GM23338 (cell line): Measurements from ENCODE around the gene SDF2L1. TPM values are rescaled to one million over a fixed set of nuclear protein-coding genes. Genes with fewer than 3 reads are reported as not detected.

Source experiments
- ATAC-seq: fragments of 200-7000 bp; cut with Tn5 transposase; 3 replicates; pipeline ENCODE4 v1.9.1; 2020
- DNase-seq: peaks from one replicate; pipeline ENCODE4 v3.0.0-alpha.2; 2015; ENCODE audit warnings: low spot score
- H2AFZ ChIP-seq: fragments of 200-600 bp; sonication (generic); 2 replicates; pipeline ENCODE4 v1.8.0; 2016; ENCODE audit warnings: antibody characterized with exemption, mild to moderate bottlenecking, moderate library complexity
- H3F3A ChIP-seq: fragments of 200-600 bp; sonication (generic); replicated peaks from 2 replicates; pipeline ENCODE4 v1.8.0; 2017; ENCODE audit warnings: antibody characterized with exemption, mixed run types, low read depth
- H3K27ac ChIP-seq: fragments of 200-600 bp; sonication (generic); 2 replicates; pipeline ENCODE4 v1.6.1; 2016; ENCODE audit warnings: low read depth
- H3K27me3 ChIP-seq: fragments of 200-600 bp; sonication (generic); 2 replicates; pipeline ENCODE4 v1.8.0; 2016; ENCODE audit warnings: mild to moderate bottlenecking, mixed run types, moderate library complexity; ENCODE audit not compliant: insufficient read depth
- H3K36me3 ChIP-seq: fragments of 200-600 bp; sonication (generic); 2 replicates; pipeline ENCODE4 v1.8.0; 2016; ENCODE audit warnings: mild to moderate bottlenecking; ENCODE audit not compliant: insufficient read depth
- H3K4me1 ChIP-seq: fragments of 200-600 bp; sonication (generic); 2 replicates; pipeline ENCODE4 v1.8.0; 2016; ENCODE audit warnings: mild to moderate bottlenecking, moderate library complexity; ENCODE audit not compliant: insufficient read depth
- H3K4me2 ChIP-seq: fragments of 200-600 bp; sonication (generic); 2 replicates; pipeline ENCODE4 v1.7.1; 2017; ENCODE audit warnings: mixed run types
- H3K4me3 ChIP-seq: fragments of 200-600 bp; sonication (generic); 2 replicates; pipeline ENCODE4 v1.6.1; 2016; ENCODE audit warnings: mixed run types
- H3K79me2 ChIP-seq: fragments of 200-600 bp; sonication (generic); replicated peaks from 2 replicates; pipeline ENCODE4 v1.8.0; 2017; ENCODE audit warnings: mild to moderate bottlenecking; ENCODE audit not compliant: insufficient read depth
- H3K9me2 ChIP-seq: fragments of 200-600 bp; sonication (generic); 2 replicates; pipeline ENCODE4 v1.8.0; 2017; ENCODE audit not compliant: insufficient read depth
- H4K20me1 ChIP-seq: fragments of 200-600 bp; sonication (generic); replicated peaks from 2 replicates; pipeline ENCODE4 v1.8.0; 2017; ENCODE audit warnings: mild to moderate bottlenecking; ENCODE audit not compliant: insufficient read depth
- H3K27ac Mint-ChIP-seq: 2 replicates; pipeline ENCODE4 v1.8.0; 2020; ENCODE audit warnings: inconsistent platforms, mild to moderate bottlenecking, moderate library complexity, mixed read lengths
- H3K27me3 Mint-ChIP-seq: 3 replicates; pipeline ENCODE4 v1.8.0; 2022; ENCODE audit warnings: low read depth, mild to moderate bottlenecking, moderate library complexity, mixed read lengths, inconsistent platforms; ENCODE audit not compliant: insufficient read depth, poor library complexity
- H3K36me3 Mint-ChIP-seq: 3 replicates; pipeline ENCODE4 v1.8.0; 2021; ENCODE audit warnings: low read depth, mild to moderate bottlenecking, inconsistent platforms, moderate library complexity, mixed read lengths
- H3K4me1 Mint-ChIP-seq: 3 replicates; pipeline ENCODE4 v1.8.0; 2020; ENCODE audit warnings: mild to moderate bottlenecking, inconsistent platforms, mixed read lengths
- H3K4me3 Mint-ChIP-seq: 3 replicates; pipeline ENCODE4 v1.8.0; 2021; ENCODE audit warnings: moderate library complexity, mild to moderate bottlenecking, inconsistent platforms, mixed read lengths
- H3K9me3 Mint-ChIP-seq: 3 replicates; pipeline ENCODE4 v1.8.0; 2020; ENCODE audit warnings: moderate library complexity, mild to moderate bottlenecking, inconsistent platforms, mixed read lengths
- EZH2 ChIP-seq: fragments of 200-600 bp; sonication (generic); IDR thresholded peaks from one replicate; pipeline ENCODE4 v1.8.0; 2017; ENCODE audit warnings: antibody characterized with exemption, mild to moderate bottlenecking, low read depth; ENCODE audit not compliant: unreplicated experiment
- STAT1 ChIP-seq: IDR thresholded peaks from one replicate; pipeline ENCODE4 v1.6.1; 2016; ENCODE audit warnings: antibody characterized with exemption; ENCODE audit not compliant: unreplicated experiment
- ZNF114 ChIP-seq: fragments of 250-450 bp; sonication (Bioruptor Pico); IDR thresholded peaks from 2 replicates; pipeline ENCODE4 v1.5.0; 2020; ENCODE audit warnings: mild to moderate bottlenecking, moderate library complexity
- ZNF331 ChIP-seq: fragments of 250-450 bp; sonication (Bioruptor Pico); IDR thresholded peaks from 2 replicates; pipeline ENCODE4 v1.5.0; 2020; ENCODE audit warnings: low read depth, mild to moderate bottlenecking, moderate library complexity
- polyA plus RNA-seq: library from polyadenylated mRNA; unstranded; fragments of >200 nt; fragmentation: Nextera tagmentation; extraction: Ambion mirVana; gene quantifications from 2 replicates; pipeline ENCODE4 v1.2.1, GENCODE V29; 2016
- total RNA-seq: library from RNA; depleted of rRNA; stranded (reverse); fragments of >200 nt; shearing (Covaris generic); gene quantifications from 2 replicates; pipeline ENCODE4 v1.2.3, GENCODE V29; 2014
- TF ChIP-seq, protein P1 (sequence below): IDR thresholded peaks from 2 replicates; pipeline ENCODE4 v1.6.1; 2016; ENCODE audit warnings: antibody characterized with exemption
- TF ChIP-seq, protein P2 (sequence below): fragments of 250-450 bp; sonication (Bioruptor Pico); IDR thresholded peaks from 2 replicates; pipeline ENCODE4 v1.5.0; 2020; ENCODE audit warnings: mild to moderate bottlenecking, moderate library complexity
- TF ChIP-seq, protein P3 (sequence below): IDR thresholded peaks from one replicate; pipeline ENCODE4 v1.6.1; 2018; ENCODE audit warnings: antibody characterized with exemption; ENCODE audit not compliant: unreplicated experiment

Gene SDF2L1
- total and polyA plus RNA-seq, 2 experiments from 2014 or later, result 62.3 to 72.7 TPM

DNA sequence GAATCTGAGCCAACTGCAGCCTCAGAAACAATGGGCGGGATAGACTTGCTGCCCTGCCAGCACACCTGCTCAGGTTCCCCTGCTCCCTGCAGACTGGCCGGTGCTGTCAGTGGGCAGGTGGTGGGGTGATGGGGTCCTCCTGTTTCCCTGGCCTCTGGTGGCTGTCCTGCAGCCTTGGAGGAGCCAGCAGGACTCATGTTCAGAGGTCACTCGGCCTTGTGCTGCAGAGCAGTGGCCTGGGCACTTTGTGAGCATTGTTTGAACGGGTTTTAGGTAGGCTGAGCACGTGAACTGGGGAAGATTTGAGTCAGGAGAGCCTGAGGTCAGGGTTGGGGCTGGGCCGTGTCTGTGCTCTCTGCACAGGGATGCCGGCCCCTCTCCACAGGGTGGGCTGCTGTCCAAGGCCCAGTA, 41.3 kb downstream of the SDF2L1 start (continued):
- TF ChIP-seq, protein P1, sequence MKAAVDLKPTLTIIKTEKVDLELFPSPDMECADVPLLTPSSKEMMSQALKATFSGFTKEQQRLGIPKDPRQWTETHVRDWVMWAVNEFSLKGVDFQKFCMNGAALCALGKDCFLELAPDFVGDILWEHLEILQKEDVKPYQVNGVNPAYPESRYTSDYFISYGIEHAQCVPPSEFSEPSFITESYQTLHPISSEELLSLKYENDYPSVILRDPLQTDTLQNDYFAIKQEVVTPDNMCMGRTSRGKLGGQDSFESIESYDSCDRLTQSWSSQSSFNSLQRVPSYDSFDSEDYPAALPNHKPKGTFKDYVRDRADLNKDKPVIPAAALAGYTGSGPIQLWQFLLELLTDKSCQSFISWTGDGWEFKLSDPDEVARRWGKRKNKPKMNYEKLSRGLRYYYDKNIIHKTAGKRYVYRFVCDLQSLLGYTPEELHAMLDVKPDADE, result no peak
- TF ChIP-seq, protein P2, sequence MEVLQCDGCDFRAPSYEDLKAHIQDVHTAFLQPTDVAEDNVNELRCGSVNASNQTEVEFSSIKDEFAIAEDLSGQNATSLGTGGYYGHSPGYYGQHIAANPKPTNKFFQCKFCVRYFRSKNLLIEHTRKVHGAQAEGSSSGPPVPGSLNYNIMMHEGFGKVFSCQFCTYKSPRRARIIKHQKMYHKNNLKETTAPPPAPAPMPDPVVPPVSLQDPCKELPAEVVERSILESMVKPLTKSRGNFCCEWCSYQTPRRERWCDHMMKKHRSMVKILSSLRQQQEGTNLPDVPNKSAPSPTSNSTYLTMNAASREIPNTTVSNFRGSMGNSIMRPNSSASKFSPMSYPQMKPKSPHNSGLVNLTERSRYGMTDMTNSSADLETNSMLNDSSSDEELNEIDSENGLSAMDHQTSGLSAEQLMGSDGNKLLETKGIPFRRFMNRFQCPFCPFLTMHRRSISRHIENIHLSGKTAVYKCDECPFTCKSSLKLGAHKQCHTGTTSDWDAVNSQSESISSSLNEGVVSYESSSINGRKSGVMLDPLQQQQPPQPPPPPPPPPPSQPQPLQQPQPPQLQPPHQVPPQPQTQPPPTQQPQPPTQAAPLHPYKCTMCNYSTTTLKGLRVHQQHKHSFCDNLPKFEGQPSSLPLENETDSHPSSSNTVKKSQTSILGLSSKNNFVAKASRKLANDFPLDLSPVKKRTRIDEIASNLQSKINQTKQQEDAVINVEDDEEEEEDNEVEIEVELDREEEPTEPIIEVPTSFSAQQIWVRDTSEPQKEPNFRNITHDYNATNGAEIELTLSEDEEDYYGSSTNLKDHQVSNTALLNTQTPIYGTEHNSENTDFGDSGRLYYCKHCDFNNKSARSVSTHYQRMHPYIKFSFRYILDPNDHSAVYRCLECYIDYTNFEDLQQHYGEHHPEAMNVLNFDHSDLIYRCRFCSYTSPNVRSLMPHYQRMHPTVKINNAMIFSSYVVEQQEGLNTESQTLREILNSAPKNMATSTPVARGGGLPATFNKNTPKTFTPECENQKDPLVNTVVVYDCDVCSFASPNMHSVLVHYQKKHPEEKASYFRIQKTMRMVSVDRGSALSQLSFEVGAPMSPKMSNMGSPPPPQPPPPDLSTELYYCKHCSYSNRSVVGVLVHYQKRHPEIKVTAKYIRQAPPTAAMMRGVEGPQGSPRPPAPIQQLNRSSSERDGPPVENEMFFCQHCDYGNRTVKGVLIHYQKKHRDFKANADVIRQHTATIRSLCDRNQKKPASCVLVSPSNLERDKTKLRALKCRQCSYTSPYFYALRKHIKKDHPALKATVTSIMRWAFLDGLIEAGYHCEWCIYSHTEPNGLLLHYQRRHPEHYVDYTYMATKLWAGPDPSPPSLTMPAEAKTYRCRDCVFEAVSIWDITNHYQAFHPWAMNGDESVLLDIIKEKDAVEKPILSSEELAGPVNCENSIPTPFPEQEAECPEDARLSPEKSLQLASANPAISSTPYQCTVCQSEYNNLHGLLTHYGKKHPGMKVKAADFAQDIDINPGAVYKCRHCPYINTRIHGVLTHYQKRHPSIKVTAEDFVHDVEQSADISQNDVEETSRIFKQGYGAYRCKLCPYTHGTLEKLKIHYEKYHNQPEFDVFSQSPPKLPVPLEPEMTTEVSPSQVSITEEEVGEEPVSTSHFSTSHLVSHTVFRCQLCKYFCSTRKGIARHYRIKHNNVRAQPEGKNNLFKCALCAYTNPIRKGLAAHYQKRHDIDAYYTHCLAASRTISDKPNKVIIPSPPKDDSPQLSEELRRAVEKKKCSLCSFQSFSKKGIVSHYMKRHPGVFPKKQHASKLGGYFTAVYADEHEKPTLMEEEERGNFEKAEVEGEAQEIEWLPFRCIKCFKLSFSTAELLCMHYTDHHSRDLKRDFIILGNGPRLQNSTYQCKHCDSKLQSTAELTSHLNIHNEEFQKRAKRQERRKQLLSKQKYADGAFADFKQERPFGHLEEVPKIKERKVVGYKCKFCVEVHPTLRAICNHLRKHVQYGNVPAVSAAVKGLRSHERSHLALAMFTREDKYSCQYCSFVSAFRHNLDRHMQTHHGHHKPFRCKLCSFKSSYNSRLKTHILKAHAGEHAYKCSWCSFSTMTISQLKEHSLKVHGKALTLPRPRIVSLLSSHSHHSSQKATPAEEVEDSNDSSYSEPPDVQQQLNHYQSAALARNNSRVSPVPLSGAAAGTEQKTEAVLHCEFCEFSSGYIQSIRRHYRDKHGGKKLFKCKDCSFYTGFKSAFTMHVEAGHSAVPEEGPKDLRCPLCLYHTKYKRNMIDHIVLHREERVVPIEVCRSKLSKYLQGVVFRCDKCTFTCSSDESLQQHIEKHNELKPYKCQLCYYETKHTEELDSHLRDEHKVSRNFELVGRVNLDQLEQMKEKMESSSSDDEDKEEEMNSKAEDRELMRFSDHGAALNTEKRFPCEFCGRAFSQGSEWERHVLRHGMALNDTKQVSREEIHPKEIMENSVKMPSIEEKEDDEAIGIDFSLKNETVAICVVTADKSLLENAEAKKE (CRISPR knock-in tag), result no peak
- no peak for TF ChIP-seq ZNF114 (CRISPR knock-in tag)

DNA sequence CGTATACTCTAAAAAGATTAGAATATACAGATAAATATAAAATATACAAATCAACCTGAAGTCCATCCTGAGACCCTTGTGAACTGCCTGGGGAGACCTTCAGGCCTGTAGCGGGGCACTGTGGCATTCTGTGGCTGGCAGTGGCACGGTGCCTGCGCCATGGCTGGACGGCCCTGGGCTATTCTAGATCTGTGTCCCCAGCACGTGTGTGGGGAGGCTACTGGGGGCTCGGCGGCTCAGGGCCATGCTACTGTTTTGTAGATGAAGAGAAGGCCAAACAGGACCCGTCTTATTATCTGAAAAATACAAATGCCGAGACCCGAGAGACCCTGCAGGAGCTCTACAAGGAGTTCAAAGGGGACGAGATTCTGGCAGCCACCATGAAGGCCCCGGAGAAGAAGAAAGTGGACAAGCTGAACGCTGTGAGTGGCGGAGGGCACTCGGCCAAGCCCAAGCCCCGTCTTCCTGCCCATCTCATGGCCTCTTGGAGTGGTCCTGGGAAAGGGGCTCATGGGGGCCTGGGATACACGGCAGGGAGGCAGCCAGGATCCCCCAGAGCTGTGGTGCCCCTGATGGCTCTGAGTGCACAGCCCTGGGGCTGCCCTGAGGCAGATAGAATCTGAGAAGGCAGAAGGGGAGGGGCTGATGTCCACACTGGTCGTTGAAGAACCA, 42.5 kb downstream of the SDF2L1 start:
- Histone ChIP-seq H3K4me3 (no peak overlapping the region), H3K4me2 (no peak overlapping the region), H3K36me3 (0 out of 2 replicates have a peak, but pooled peaks cover 4% of the 10 kb centered on the region), H2AFZ (no peak overlapping the region), H3K4me1 (no peaks in the 10 kb centered on the region), H4K20me1 (peaks cover 2% of the 10 kb centered on the region; the same call in 1 of the 2 replicates), H3K9me2 (no peaks in the 10 kb centered on the region), H3K27ac (no peak overlapping the region), H3K79me2 (no peaks in the 10 kb centered on the region), H3K27me3 (no peaks in the 10 kb centered on the region), H3F3A (no peaks in the 10 kb centered on the region)
- no peak for DNase-seq
- no peaks in the 10 kb centered on the region for H3K4me1 Mint-ChIP-seq
- H3K9me3 Mint-ChIP-seq, result peaks cover 2% of the 10 kb centered on the region; the same call in 1 of the 3 replicates
- H3K4me3 Mint-ChIP-seq, result no peak overlapping the region
- ATAC-seq, result no peak
- no peak overlapping the region for H3K27ac Mint-ChIP-seq
- H3K36me3 Mint-ChIP-seq, result peaks cover 11% of the 10 kb centered on the region; the same call in 2 of the 3 replicates
- H3K27me3 Mint-ChIP-seq, result peaks cover 11% of the 10 kb centered on the region
- TF ChIP-seq, protein P3, sequence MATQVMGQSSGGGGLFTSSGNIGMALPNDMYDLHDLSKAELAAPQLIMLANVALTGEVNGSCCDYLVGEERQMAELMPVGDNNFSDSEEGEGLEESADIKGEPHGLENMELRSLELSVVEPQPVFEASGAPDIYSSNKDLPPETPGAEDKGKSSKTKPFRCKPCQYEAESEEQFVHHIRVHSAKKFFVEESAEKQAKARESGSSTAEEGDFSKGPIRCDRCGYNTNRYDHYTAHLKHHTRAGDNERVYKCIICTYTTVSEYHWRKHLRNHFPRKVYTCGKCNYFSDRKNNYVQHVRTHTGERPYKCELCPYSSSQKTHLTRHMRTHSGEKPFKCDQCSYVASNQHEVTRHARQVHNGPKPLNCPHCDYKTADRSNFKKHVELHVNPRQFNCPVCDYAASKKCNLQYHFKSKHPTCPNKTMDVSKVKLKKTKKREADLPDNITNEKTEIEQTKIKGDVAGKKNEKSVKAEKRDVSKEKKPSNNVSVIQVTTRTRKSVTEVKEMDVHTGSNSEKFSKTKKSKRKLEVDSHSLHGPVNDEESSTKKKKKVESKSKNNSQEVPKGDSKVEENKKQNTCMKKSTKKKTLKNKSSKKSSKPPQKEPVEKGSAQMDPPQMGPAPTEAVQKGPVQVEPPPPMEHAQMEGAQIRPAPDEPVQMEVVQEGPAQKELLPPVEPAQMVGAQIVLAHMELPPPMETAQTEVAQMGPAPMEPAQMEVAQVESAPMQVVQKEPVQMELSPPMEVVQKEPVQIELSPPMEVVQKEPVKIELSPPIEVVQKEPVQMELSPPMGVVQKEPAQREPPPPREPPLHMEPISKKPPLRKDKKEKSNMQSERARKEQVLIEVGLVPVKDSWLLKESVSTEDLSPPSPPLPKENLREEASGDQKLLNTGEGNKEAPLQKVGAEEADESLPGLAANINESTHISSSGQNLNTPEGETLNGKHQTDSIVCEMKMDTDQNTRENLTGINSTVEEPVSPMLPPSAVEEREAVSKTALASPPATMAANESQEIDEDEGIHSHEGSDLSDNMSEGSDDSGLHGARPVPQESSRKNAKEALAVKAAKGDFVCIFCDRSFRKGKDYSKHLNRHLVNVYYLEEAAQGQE, result no peak
- TF ChIP-seq, protein P1, result no peak
- TF ChIP-seq EZH2 (no peak), STAT1 (no peak), ZNF331 (CRISPR knock-in tag) (no peak)
